Erythroblast (primary cell): ENCODE results near the gene CD6.

Source experiments
- DNase-seq, 2 experiments: peaks; one replicate each; lab custom pipeline; 2025; lab: John Stamatoyannopoulos, UW
- GATA1 ChIP-seq: IDR thresholded peaks from 2 replicates; pipeline ENCODE4 v1.6.1; 2011; ENCODE audit warnings: low read depth, mild to moderate bottlenecking, control low read depth, low read length, moderate library complexity
- POLR2A ChIP-seq: IDR thresholded peaks from 2 replicates; pipeline ENCODE4 v1.6.1; 2011; ENCODE audit warnings: mild to moderate bottlenecking, low read length

Gene CD6

GRCh38 chr11:61023966-61024295 is 52.5 kb downstream of the CD6 start:
- TF ChIP-seq POLR2A (no peak), GATA1 (no peak)
- DNase-seq: no peak

DNA sequence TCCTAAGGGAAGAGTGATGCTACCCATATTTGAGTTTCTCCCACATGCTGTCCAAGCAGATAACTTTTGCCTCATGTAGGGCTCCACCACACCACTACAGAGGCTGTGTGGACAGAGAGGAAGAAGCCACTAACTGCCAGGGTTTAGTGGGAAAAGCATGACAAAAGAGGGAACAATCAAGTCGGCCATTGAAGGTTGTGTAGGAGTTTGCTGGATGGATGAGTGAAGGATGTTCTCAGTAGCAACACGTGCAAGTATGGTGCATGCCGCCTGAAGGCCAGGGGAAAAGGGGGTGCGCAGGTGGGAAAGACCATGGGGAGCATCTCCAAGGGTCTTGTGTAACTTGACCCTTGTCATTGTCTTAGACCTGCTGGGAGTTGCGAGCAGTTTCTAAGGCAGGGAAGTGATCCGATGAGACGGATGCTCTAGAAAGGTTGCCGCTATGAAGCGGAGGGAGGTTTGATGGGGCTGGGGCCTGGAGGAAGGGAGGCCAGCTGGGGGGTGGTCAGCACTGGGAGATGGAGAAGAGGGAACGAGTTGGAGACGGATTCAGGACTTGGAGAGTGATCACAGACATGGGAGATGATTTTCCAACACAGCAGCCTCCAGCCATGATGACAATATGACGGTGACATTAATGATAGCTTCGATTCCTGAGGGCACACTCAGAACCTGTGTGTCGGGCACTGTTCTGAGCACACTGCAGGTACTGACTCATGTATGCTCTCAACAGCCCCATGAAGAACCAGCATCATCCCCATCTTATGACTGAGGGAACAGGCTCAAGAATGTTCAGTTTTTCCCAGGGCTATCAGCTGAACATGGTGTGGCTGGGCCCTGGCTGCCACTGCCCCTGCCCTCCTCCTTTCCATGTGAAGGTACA is 53.7 kb downstream of the CD6 start:
- TF ChIP-seq GATA1: no peak
- no peak for TF ChIP-seq POLR2A
- DNase-seq: no peak

DNA sequence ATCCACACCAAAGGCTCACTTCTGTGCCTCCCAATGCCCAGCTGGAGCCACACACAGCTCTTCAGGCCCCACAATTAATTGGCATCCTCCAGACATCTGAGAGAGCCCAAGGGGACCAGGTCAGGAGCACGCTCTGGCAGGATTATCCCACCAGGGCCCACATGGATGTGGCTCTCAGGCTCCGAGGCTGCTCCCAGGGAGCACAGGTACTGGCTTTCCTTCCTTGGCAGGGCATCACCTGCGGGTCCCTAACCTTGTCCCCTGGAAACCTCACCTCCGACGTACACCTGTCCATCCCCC is 54.3 kb downstream of the CD6 start:
- DNase-seq: no peak
- TF ChIP-seq POLR2A (no peak), GATA1 (no peak)

DNA sequence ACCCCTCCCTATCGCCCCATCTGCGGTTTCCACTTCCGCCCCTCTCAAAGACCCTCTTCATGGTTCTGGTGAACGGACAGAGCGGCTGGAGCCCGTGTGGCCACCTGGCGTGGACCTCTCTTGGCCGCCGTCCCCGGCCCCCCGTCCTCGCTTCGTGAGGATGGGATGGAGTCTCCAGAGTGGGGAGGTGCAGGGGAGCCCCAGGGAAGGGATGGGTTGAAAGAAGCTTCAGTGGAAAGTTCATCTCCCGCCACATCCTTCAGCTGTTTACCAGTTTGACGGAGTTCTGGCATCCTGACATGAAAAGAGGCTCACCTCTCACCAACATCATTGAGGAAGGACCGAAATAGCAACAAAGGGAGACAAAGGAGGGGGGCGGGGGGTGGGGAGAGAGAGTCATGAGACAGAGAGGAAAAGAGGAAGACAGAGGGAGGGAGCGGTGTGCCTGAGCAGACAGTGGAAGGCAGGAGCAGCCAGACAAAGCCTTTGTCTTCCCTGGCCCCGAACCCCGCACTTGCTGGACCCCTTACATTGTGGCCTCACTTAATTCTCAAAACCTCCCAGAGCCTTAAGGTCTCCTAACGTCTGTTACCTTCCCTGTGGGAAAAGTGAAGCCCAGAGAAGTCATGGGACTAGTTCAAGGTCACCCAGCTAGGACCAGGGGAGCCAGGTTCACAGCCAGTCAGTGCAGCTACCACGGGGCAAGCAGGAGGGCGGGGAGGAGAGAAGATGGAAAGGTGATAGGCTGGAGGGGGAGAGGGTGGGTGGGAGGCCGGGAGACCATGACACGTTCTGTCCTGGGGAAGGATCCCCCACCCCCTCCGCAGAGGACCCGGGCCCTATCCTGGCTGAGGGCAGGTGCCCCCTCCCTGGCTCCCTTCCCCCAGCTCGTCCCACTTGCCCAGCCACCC is 54.9 kb downstream of the CD6 start:
- TF ChIP-seq GATA1 (no peak), POLR2A (no peak)
- no peak for DNase-seq

GRCh38 chr11:61027141-61027840 is 55.8 kb downstream of the CD6 start:
- DNase-seq: no peak
- TF ChIP-seq POLR2A: no peak
- TF ChIP-seq GATA1: no peak

- DNase-seq: no peak
Observed at GRCh38 chr11:61028135-61028729, 56.8 kb downstream of the CD6 start.

GRCh38 chr11:61032824-61033223 is 61.3 kb downstream of the CD6 start:
- TF ChIP-seq GATA1 (no peak), POLR2A (no peak)
- DNase-seq: no peak

More at GRCh38 chr11:61028135-61028729, 56.8 kb downstream of the CD6 start:
- TF ChIP-seq GATA1: no peak
- TF ChIP-seq POLR2A: no peak

DNA sequence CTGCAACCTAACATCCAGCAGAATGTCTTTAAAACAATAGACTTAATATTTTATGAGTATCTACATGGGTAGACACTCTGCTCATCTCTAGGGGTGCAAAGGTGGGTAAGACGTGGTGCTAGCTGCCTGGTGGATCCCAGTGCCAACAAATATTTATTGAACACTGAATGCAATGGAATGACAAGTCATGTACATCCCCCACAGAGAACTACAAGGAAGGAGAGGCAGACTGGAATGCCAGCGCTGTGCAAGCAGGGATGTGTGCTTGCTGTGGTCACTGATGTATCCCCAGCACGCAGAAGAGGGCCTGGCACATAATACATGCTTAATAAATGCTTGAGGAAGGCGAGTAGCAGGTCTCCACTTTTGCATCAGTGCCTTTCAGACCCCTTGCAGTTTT is 61.9 kb downstream of the CD6 start:
- no peak for DNase-seq
- no peak for TF ChIP-seq GATA1
- TF ChIP-seq POLR2A: no peak

DNA sequence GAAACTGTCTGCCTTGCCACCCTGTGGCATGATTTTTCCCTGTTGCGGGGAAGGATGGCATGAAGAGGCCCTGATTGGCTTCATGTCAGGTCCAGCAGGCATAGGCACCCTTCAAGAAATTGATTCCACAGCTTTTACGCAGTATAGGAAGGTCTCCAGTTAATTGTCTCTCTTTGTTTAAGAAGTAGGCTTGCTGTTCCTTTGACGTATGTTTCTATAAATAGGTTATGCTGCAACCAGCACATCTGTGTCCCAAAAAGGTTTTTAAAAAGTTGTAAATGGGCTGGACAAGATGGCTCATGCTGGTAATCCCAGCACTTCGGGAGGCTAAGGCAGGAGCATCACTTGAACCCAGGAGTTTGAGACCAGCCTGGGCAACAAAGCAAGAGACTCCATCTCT is 62.6 kb downstream of the CD6 start:
- TF ChIP-seq GATA1 (no peak), POLR2A (no peak)
- DNase-seq: no peak

- TF ChIP-seq GATA1 (no peak), POLR2A (no peak)
- no peak for DNase-seq
Observed at GRCh38 chr11:61034704-61035525, 63.4 kb downstream of the CD6 start.

- no peak for DNase-seq
- TF ChIP-seq POLR2A (no peak), GATA1 (no peak)
Observed at GRCh38 chr11:61035526-61035835, 64.0 kb downstream of the CD6 start.

DNA sequence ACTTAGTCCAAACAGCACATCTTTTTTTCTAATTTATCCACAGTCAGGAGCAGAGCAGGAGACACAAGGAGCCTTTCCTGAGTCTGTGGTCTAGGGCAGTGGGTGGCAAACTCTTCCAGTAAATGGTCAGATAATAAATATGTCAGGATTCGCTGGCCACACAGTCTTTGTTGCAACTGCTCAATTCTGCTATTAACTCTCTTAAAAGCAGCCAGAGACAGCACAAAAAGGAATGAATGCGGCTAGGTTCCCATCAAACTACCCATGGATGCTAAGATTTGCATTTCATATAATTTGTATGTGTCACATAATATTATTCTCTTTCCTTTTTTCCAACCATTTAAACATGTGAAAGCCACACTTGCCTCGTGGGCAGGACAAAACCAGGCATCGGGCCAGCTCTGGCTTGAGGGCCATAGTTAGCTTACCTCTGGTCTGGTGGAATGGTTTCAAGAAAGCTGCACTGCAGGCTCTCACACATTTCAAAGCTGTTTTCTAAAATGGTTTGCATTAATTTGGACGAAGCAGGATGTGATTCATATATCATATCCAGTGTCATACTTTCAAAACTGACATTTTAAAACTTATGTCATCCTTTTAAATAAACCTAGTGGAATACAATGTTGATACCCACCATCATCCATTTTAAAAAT is 66.1 kb downstream of the CD6 start:
- no peak for DNase-seq
- no peak for TF ChIP-seq GATA1
